Caco-2 (cell line): ENCODE measurements around the gene ADCY1. TPM values are rescaled to one million over a fixed set of nuclear protein-coding genes. Genes with fewer than 3 reads are reported as not detected.

Experiments used
- Bru-seq: library from RNA; stranded (reverse); fragments of 400-500 nt; gene quantifications from one replicate; lab custom pipeline; 2021; lab: Mats Ljungman, UMichigan
- BruChase-seq, 2 experiments: library from RNA; stranded (reverse); fragments of 400-500 nt; gene quantifications; one replicate each; lab custom pipeline; 2021; lab: Mats Ljungman, UMichigan
- BruUV-seq: library from RNA; stranded (reverse); fragments of 400-500 nt; replicated peaks from 2 replicates; lab custom pipeline; 2021; lab: Mats Ljungman, UMichigan
- CTCF ChIA-PET: fragments of 300-600 bp; sonication (Branson Sonifier 250); formaldehyde crosslinking; loops from one replicate; lab custom pipeline; 2022; ENCODE audit warnings: antibody characterized with exemption; lab: Charles Lee
- POLR2A ChIA-PET: fragments of 300-600 bp; sonication (Branson Sonifier 250); formaldehyde crosslinking; loops from one replicate; lab custom pipeline; 2022; ENCODE audit warnings: antibody characterized with exemption; lab: Charles Lee
- DNase-seq, 2 experiments: peaks; one replicate each; pipeline versions ENCODE4 v3.0.0 to v3.0.0-alpha.2; 2020 to 2022
- H3K27me3 ChIP-seq: replicated peaks from 2 replicates; pipeline ENCODE4 v1.6.0; 2011; ENCODE audit warnings: low read length; ENCODE audit not compliant: control insufficient read depth, insufficient read depth
- H3K36me3 ChIP-seq: 2 replicates; pipeline ENCODE4 v1.5.1; 2011; ENCODE audit warnings: low read length; ENCODE audit not compliant: control insufficient read depth, insufficient read depth
- H3K4me1 ChIP-seq: fragments of 250-450 bp; sonication (Bioruptor Pico); 2 replicates; pipeline ENCODE4 v1.5.1; 2020; ENCODE audit warnings: mild to moderate bottlenecking
- H3K4me3 ChIP-seq: 2 replicates; pipeline ENCODE4 v1.5.1; 2011; ENCODE audit warnings: low read depth, mild to moderate bottlenecking, control low read depth, low read length
- H3K9me3 ChIP-seq: fragments of 250-450 bp; sonication (Bioruptor Pico); 2 replicates; pipeline ENCODE4 v1.5.1; 2020; ENCODE audit warnings: mild to moderate bottlenecking, moderate library complexity
- H3K27ac Mint-ChIP-seq: one replicate; pipeline ENCODE4 v1.8.0; 2022; ENCODE audit warnings: mixed read lengths; ENCODE audit not compliant: unreplicated experiment
- H3K27me3 Mint-ChIP-seq: one replicate; pipeline ENCODE4 v1.8.0; 2022; ENCODE audit warnings: mixed read lengths; ENCODE audit not compliant: insufficient read depth, unreplicated experiment
- H3K36me3 Mint-ChIP-seq: one replicate; pipeline ENCODE4 v1.8.0; 2022; ENCODE audit warnings: mild to moderate bottlenecking, mixed read lengths; ENCODE audit not compliant: insufficient read depth, unreplicated experiment
- H3K4me1 Mint-ChIP-seq: one replicate; pipeline ENCODE4 v1.8.0; 2022; ENCODE audit warnings: low read depth, mixed read lengths; ENCODE audit not compliant: unreplicated experiment
- H3K4me3 Mint-ChIP-seq: one replicate; pipeline ENCODE4 v1.8.0; 2022; ENCODE audit warnings: mild to moderate bottlenecking, moderate library complexity, mixed read lengths; ENCODE audit not compliant: unreplicated experiment
- H3K9me3 Mint-ChIP-seq: one replicate; pipeline ENCODE4 v1.8.0; 2022; ENCODE audit warnings: mixed read lengths; ENCODE audit not compliant: unreplicated experiment
- intact Hi-C: fragments of 100-400 bp; cut with micrococcal nuclease; formaldehyde crosslinking; loops from one replicate; pipeline ENCODE4 v1.10.0; 2022; ENCODE audit not compliant: unreplicated experiment
- long read RNA-seq: library from polyadenylated mRNA; stranded (forward); transcript quantifications from one replicate; pipeline ENCODE4 v2.0.0, GENCODE V29; 2022
- total RNA-seq: library from RNA; stranded (reverse); gene quantifications from 2 replicates; pipeline ENCODE4 v1.2.3, GENCODE V29; 2022
- TF ChIP-seq, protein P1 (sequence below), 2 experiments: fragments of 200-600 bp in 1 of 2; IDR thresholded peaks; 1 replicate in 1 of 2; 2 replicates in 1 of 2; pipeline versions ENCODE4 v1.5.1 to v1.8.0; 2011 to 2022; ENCODE audit warnings: antibody characterized with exemption in 1 of 2, control low read depth in 1 of 2, inconsistent platforms in 1 of 2, low read depth in 1 of 2, low read length in 1 of 2, mild to moderate bottlenecking in 1 of 2, moderate library complexity in 1 of 2; ENCODE audit not compliant: insufficient read depth in 1 of 2, severe bottlenecking in 1 of 2, unreplicated experiment in 1 of 2

ADCY1 gene
- total RNA-seq (2.9 and 3.6 TPM in 2 replicates), Bru-seq, nascent RNA (percentile 39 among the genes with signal in this experiment), BruChase-seq, experiment 1, labeled RNA remaining after a 2-hour chase (percentile 38 among the genes with signal in this experiment), BruChase-seq, experiment 2, labeled RNA remaining after a 6-hour chase (percentile 43 among the genes with signal in this experiment)
- long read RNA-seq, partial matches to known transcripts, result 0 of 5 reads
- long read RNA-seq, other reads (novel, unspliced or antisense), result 4 of 5 reads

DNA sequence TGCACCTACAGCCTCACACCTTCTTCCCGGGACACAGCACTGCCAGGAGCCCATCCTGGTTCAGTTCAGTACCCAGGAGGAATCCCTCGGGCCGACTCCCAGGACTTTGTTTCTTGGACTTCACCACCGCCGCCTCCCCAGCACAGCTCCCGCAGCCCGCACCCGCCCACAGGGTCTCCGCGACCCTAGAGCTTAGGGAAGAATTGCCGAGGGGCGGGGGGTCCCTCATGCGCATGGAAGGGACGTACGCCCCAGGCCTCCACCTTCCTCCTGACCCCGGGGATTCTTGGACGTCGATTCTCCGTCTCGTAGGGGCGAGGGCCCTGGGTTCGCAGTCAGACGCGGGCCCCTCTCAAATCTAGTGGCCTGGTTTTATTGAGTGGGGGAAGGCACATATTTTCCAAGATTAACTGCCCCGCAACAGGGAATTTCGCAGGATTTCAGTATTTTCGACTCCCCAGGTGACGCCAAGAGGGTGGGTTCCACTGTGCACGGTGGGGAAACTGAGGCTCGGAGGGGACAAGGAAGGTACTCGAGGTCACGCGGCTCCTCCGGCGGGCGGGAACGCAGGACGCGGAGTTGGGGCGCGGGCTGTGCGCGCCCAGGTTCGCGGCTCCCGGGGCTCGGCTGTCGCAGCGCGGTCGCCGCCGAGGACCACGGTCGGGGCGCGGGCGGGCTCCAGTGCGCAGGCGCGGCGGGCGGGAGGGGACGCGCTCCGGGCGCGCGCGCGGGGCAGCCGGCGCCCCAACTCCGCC, at the start of gene ADCY1:
Gene ADCY1, plus strand, starts transcription at position 708 of the 755 bp plus-strand sequence. CDS start 176 bp downstream, outside the sequence.
- DNase-seq, result peak; percentile 33 to 51
- Histone ChIP-seq H3K4me3 (peak within 1 kb of the TSS; percentile 44), H3K9me3 (no peaks in the 10 kb centered on the region), H3K36me3 (no peaks in the 10 kb centered on the region), H3K27me3 (no peaks in the 10 kb centered on the region; the same call in 1 of the 2 replicates), H3K4me1 (no peaks in the 10 kb centered on the region)
- no peaks in the 10 kb centered on the region for H3K4me1 Mint-ChIP-seq
- peaks cover 6% of the 10 kb centered on the region for H3K36me3 Mint-ChIP-seq
- H3K27ac Mint-ChIP-seq, result no peak within 1 kb of the TSS
- intact Hi-C loops, result no loop called here
- POLR2A ChIA-PET, result no interaction called here
- BruUV-seq, result no TSS peak
- peak within 1 kb of the TSS; percentile 57 for H3K4me3 Mint-ChIP-seq
- CTCF ChIA-PET, result no interaction called here
- peaks cover 27% of the 10 kb centered on the region for H3K27me3 Mint-ChIP-seq
- H3K9me3 Mint-ChIP-seq, result no peaks in the 10 kb centered on the region
- TF ChIP-seq, protein P1, sequence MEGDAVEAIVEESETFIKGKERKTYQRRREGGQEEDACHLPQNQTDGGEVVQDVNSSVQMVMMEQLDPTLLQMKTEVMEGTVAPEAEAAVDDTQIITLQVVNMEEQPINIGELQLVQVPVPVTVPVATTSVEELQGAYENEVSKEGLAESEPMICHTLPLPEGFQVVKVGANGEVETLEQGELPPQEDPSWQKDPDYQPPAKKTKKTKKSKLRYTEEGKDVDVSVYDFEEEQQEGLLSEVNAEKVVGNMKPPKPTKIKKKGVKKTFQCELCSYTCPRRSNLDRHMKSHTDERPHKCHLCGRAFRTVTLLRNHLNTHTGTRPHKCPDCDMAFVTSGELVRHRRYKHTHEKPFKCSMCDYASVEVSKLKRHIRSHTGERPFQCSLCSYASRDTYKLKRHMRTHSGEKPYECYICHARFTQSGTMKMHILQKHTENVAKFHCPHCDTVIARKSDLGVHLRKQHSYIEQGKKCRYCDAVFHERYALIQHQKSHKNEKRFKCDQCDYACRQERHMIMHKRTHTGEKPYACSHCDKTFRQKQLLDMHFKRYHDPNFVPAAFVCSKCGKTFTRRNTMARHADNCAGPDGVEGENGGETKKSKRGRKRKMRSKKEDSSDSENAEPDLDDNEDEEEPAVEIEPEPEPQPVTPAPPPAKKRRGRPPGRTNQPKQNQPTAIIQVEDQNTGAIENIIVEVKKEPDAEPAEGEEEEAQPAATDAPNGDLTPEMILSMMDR (IDR thresholded peaks at IDR 0.05; ENCODE audit: insufficient read depth in 1 of 2, low read depth in 1 of 2, low read length in 1 of 2, severe bottlenecking in 1 of 2, unreplicated experiment in 1 of 2), result no peak

DNA sequence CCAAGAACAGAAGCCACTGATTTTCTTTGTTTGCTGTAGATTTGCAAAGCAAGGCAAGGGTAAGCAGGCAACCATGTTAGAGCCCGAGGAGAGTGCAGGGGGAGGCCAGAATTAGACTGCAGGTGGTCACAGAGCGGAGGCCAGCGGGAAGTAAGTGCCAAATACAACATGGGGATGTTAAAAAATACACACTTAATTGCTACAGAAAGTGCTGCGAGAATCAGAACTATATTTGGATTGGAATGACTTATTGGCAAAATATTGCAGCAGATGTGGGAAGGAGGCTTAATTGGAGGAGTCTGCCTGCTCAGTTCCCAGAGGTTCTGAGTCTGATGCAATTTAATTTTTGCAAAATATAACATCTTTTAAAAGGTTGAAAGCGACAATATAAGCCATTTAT, 49.7 kb upstream of the ADCY1 start:
- Mint-ChIP-seq H3K36me3 (no peaks in the 10 kb centered on the region), H3K9me3 (peaks cover 2% of the 10 kb centered on the region), H3K4me1 (no peaks in the 10 kb centered on the region), H3K27ac (no peak overlapping the region), H3K4me3 (no peak overlapping the region), H3K27me3 (peaks cover 7% of the 10 kb centered on the region)
- no TSS peak for BruUV-seq
- TF ChIP-seq, protein P1 (IDR thresholded peaks at IDR 0.05; ENCODE audit: insufficient read depth in 1 of 2, low read depth in 1 of 2, low read length in 1 of 2, severe bottlenecking in 1 of 2, unreplicated experiment in 1 of 2), result no peak
- ChIA-PET POLR2A (no interaction called here), CTCF (no interaction called here)
- Histone ChIP-seq H3K4me1 (no peaks in the 10 kb centered on the region), H3K36me3 (no peaks in the 10 kb centered on the region), H3K4me3 (no peak overlapping the region), H3K27me3 (no peaks in the 10 kb centered on the region), H3K9me3 (peaks cover 3% of the 10 kb centered on the region; the same call in 1 of the 2 replicates)
- no peak for DNase-seq
- intact Hi-C loops, result no loop called here

DNA sequence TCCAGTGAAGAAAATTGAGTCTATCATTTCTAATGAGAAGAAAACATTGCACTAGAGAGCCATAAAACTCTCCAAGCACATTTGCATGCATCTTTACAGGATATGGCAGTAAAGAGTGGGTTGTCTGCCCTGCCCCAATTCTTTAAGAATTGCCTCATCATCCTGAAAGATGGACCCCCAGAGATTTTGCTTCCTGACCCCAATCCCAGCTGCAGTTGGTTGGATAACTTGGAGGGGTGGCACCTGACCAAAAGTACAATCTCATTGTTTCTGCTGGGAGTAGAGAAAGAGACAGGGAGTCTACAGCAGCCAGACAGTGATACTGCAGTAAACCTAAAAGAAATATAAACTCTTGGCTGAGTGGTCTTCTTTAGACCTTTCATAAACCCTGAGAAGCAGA, 49.1 kb upstream of the ADCY1 start:
- H3K27ac Mint-ChIP-seq, result no peak overlapping the region
- peaks cover 7% of the 10 kb centered on the region for H3K27me3 Mint-ChIP-seq
- no peak overlapping the region for H3K4me3 Mint-ChIP-seq
- H3K9me3 Mint-ChIP-seq, result no peaks in the 10 kb centered on the region
- TF ChIP-seq, protein P1 (IDR thresholded peaks at IDR 0.05; ENCODE audit: insufficient read depth in 1 of 2, low read depth in 1 of 2, low read length in 1 of 2, severe bottlenecking in 1 of 2, unreplicated experiment in 1 of 2), result no peak
- no TSS peak for BruUV-seq
- no peaks in the 10 kb centered on the region for H3K36me3 Mint-ChIP-seq
- DNase-seq, result no peak
- H3K4me1 ChIP-seq, result no peaks in the 10 kb centered on the region
- peaks cover under 1% of the 10 kb centered on the region; the same call in 1 of the 2 replicates for H3K9me3 ChIP-seq
- ChIA-PET POLR2A (no interaction called here), CTCF (no interaction called here)
- no peaks in the 10 kb centered on the region for H3K27me3 ChIP-seq
- no peak overlapping the region for H3K4me3 ChIP-seq
- no peaks in the 10 kb centered on the region for H3K4me1 Mint-ChIP-seq
- intact Hi-C loops, result no loop called here
- no peaks in the 10 kb centered on the region for H3K36me3 ChIP-seq
